T-cell (primary cell): ENCODE measurements around the gene CARMIL1. TPM values are rescaled to one million over a fixed set of nuclear protein-coding genes. Genes with fewer than 3 reads are reported as not detected.

Source experiments
- ATAC-seq, 4 experiments: fragments of 200-7000 bp in 3 of 4; fragments of 150-1000 bp in 1 of 4; cut with Tn5 transposase; replicated peaks in 1 of 4; 1 replicate in 3 of 4; 2 replicates in 1 of 4; pipeline ENCODE4 v1.10.0; 2021; ENCODE audit warnings: moderate library complexity in 3 of 4, mild to moderate bottlenecking in 2 of 4, moderate number of reproducible peaks in 1 of 4
- CTCF ChIA-PET, 2 donors: fragments of 300-600 bp; sonication (Branson Sonifier 250); formaldehyde crosslinking; loops; one replicate each; lab custom pipeline; 2022; ENCODE audit warnings: antibody characterized with exemption in 2 of 2; lab: Charles Lee
- POLR2A ChIA-PET, 2 donors: fragments of 300-600 bp; sonication (Branson Sonifier 250); formaldehyde crosslinking; loops; one replicate each; lab custom pipeline; 2022; ENCODE audit warnings: antibody characterized with exemption in 2 of 2; lab: Charles Lee
- DNase-seq, 35 experiments: peaks; one replicate each; pipeline versions ENCODE4 v3.0.0 to v3.0.0-alpha.2; 2013 to 2023
- H3K27ac ChIP-seq: one replicate; pipeline ENCODE4 v1.5.1; 2013; ENCODE audit warnings: low read length
- H3K27me3 ChIP-seq, 2 experiments: replicated peaks in 1 of 2; 1 replicate in 1 of 2; 2 replicates in 1 of 2; pipeline versions ENCODE4 v1.6.1 to v1.7.0; 2013; ENCODE audit warnings: low read length in 1 of 2, mixed read lengths in 1 of 2; ENCODE audit not compliant: control insufficient read depth in 2 of 2, insufficient read depth in 2 of 2; ENCODE audit errors: extremely low read depth in 1 of 2
- H3K36me3 ChIP-seq, 2 donors: 1 replicate in 1 of 2; 2 replicates in 1 of 2; pipeline versions ENCODE4 v1.6.1 to v1.7.0; 2013; ENCODE audit warnings: low read length in 1 of 2; ENCODE audit not compliant: control insufficient read depth in 2 of 2, insufficient read depth in 1 of 2; ENCODE audit errors: extremely low read depth in 1 of 2
- H3K4me1 ChIP-seq, 2 experiments: 1 replicate in 1 of 2; 2 replicates in 1 of 2; pipeline versions ENCODE4 v1.6.1 to v1.7.0; 2013; ENCODE audit warnings: low read length in 2 of 2, mixed read lengths in 1 of 2; ENCODE audit not compliant: insufficient read depth in 2 of 2, control insufficient read depth in 1 of 2; ENCODE audit errors: extremely low read depth in 1 of 2
- H3K4me3 ChIP-seq, 2 donors: 1 replicate in 1 of 2; 2 replicates in 1 of 2; pipeline versions ENCODE4 v1.5.1 to v1.7.0; 2013; ENCODE audit warnings: mild to moderate bottlenecking in 2 of 2, low read length in 1 of 2, moderate library complexity in 1 of 2; ENCODE audit not compliant: control insufficient read depth in 1 of 2; ENCODE audit errors: extremely low read depth in 1 of 2
- H3K9me3 ChIP-seq: 2 replicates; pipeline ENCODE4 v1.7.0; 2013
- H3K27ac Mint-ChIP-seq, 2 donors: one replicate each; pipeline ENCODE4 v1.8.0; 2020 to 2021; ENCODE audit warnings: mild to moderate bottlenecking in 2 of 2, mixed read lengths in 2 of 2
- H3K27me3 Mint-ChIP-seq, 2 donors: one replicate each; pipeline ENCODE4 v1.8.0; 2021 to 2022; ENCODE audit warnings: mixed read lengths in 2 of 2
- H3K36me3 Mint-ChIP-seq: one replicate; pipeline ENCODE4 v1.8.0; 2021; ENCODE audit warnings: mixed read lengths
- H3K4me1 Mint-ChIP-seq, 3 donors: one replicate each; pipeline ENCODE4 v1.8.0; 2020 to 2022; ENCODE audit warnings: mixed read lengths in 3 of 3, mild to moderate bottlenecking in 1 of 3
- H3K4me3 Mint-ChIP-seq, 3 donors: one replicate each; pipeline ENCODE4 v1.8.0; 2020 to 2022; ENCODE audit warnings: mild to moderate bottlenecking in 3 of 3, mixed read lengths in 3 of 3, moderate library complexity in 3 of 3
- H3K9me3 Mint-ChIP-seq, 3 donors: one replicate each; pipeline ENCODE4 v1.8.0; 2020 to 2022; ENCODE audit warnings: mixed read lengths in 3 of 3
- WGBS: methylation state at CpG from one replicate; pipeline ENCODE4 v1.1.5; 2013; ENCODE audit warnings: missing lambda C conversion rate; ENCODE audit not compliant: insufficient coverage; 5-methylcytosine and 5-hydroxymethylcytosine counted together
- total RNA-seq, 35 experiments: library from RNA in 6 of 35; stranded (reverse) in 6 of 35; fragments of 120-200 nt in 1 of 35; gene quantifications; one replicate each; pipeline versions ENCODE4 v1.2.1 to v1.2.4 and lab custom pipeline; 2013 to 2026

Gene CARMIL1
- total RNA-seq, 5 donors from 2014 or later (not counting 1 experiment from before 2014, with no cell fraction given): 4.0 to 11.6 (median 6.1) TPM

GRCh38 chr6:25266456-25267100, 12.6 kb upstream of the CARMIL1 start:
- H3K27me3 Mint-ChIP-seq: peaks cover 3 to 7% of the 10 kb centered on the region in 2 donors
- peaks cover 2 to 6% (median 2%) of the 10 kb centered on the region in 3 donors for H3K4me1 Mint-ChIP-seq
- WGBS: no CpG with 5 or more reads among the region's 5 CpGs
- H3K4me3 Mint-ChIP-seq: no peak overlapping the region
- H3K4me1 ChIP-seq: peaks cover 0 to 3% of the 10 kb centered on the region in 2 experiments
- ATAC-seq (no peak), DNase-seq (no peak)
- no peaks in the 10 kb centered on the region for H3K36me3 ChIP-seq
- no peaks in the 10 kb centered on the region for H3K36me3 Mint-ChIP-seq
- H3K4me3 ChIP-seq: no peak overlapping the region
- no peaks in the 10 kb centered on the region for H3K27me3 ChIP-seq
- no peak overlapping the region for H3K27ac ChIP-seq
- ChIA-PET POLR2A (no interaction called here), CTCF (interaction anchor here (0.6 to 3.6 kb wide), 17 partner anchors 9 to 337 kb away, joined by 3 to 112 read pairs (median 6); no protein-coding TSS in a partner anchor)
- H3K9me3 Mint-ChIP-seq: no peaks in the 10 kb centered on the region
- H3K9me3 ChIP-seq: no peaks in the 10 kb centered on the region
- no peak overlapping the region for H3K27ac Mint-ChIP-seq

- Mint-ChIP-seq H3K4me3 (no peak overlapping the region), H3K27ac (no peak overlapping the region), H3K9me3 (no peaks in the 10 kb centered on the region), H3K4me1 (peaks cover 2 to 6% (median 2%) of the 10 kb centered on the region in 3 donors), H3K27me3 (peaks cover 10 to 14% of the 10 kb centered on the region in 2 donors), H3K36me3 (no peaks in the 10 kb centered on the region)
- Histone ChIP-seq H3K27me3 (peaks cover 0 to 2% of the 10 kb centered on the region in 2 experiments), H3K36me3 (no peaks in the 10 kb centered on the region), H3K9me3 (no peaks in the 10 kb centered on the region), H3K4me1 (peaks cover 0 to 3% of the 10 kb centered on the region in 2 experiments), H3K27ac (no peak overlapping the region), H3K4me3 (no peak overlapping the region)
- ChIA-PET CTCF (interaction anchor here in 1 of 2 donors (0.7 to 1.6 kb wide), 2 partner anchors 75 to 222 kb away, joined by 3 to 4 read pairs; no protein-coding TSS in a partner anchor), POLR2A (no interaction called here)
- ATAC-seq (no peak), DNase-seq (no peak)
- WGBS: no CpG with 5 or more reads among the region's 3 CpGs
Measured at GRCh38 chr6:25267662-25268061, 11.5 kb upstream of the CARMIL1 start.

DNA sequence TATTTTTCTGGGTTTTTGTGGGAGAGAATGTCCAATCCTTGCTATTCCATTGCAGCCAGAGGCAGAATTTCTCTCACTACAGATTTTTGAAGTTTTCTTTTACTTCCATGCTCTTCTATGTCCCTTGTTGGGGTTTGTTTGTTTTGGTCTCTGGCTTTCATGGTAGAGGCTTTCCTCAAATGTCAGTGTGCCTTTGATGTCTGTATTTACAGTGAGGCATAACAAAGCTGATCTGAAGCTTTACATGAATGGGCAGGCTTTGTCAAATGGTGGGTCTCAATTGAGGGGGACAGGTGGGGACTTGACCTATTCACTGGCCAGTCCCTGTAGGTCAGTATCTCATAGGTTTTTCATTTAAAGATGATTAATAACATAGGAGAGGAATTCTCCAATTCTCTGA, 8.6 kb upstream of the CARMIL1 start:
- Mint-ChIP-seq H3K9me3 (no peaks in the 10 kb centered on the region), H3K4me3 (no peak overlapping the region), H3K27ac (no peak overlapping the region), H3K27me3 (peaks cover 15 to 28% of the 10 kb centered on the region in 2 donors), H3K36me3 (no peaks in the 10 kb centered on the region), H3K4me1 (peaks cover under 1 to 3% (median under 1%) of the 10 kb centered on the region in 3 donors)
- Histone ChIP-seq H3K27ac (no peak overlapping the region), H3K4me3 (no peak overlapping the region), H3K9me3 (no peaks in the 10 kb centered on the region), H3K27me3 (peaks cover 0 to 4% of the 10 kb centered on the region in 2 experiments), H3K4me1 (peaks cover 0 to 1% of the 10 kb centered on the region in 2 experiments), H3K36me3 (no peaks in the 10 kb centered on the region)
- ChIA-PET CTCF (interaction anchor here (0.6 to 2.1 kb wide), 5 partner anchors 13 to 292 kb away, joined by 3 to 7 read pairs (median 3); no protein-coding TSS in a partner anchor), POLR2A (interaction anchor here in 1 of 2 donors (0.6 kb wide), 2 partner anchors 32 to 233 kb away, joined by 3 to 4 read pairs; no protein-coding TSS in a partner anchor)
- DNase-seq (no peak), ATAC-seq (no peak)

DNA sequence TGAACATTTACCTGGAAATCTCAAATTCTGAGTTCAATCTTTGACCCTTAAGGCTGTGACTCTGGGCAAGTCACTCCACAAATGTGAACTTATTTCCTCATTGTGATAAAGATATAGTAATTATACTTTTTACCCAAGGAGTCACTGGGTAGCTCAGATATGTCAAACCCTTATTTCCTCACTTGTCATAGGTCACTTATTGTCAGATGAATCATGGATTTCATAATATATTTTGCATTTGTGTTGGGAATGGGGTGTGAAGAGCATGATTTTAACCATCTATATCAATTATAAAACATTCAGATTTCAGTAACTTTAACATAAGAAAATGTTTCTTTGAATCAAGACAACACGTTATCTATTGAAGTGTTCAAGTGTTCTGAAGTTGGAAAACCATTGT, 3.7 kb upstream of the CARMIL1 start:
- DNase-seq: no peak
- Mint-ChIP-seq H3K9me3 (no peaks in the 10 kb centered on the region), H3K27ac (no peak overlapping the region), H3K27me3 (peaks cover 13 to 24% of the 10 kb centered on the region in 2 donors), H3K36me3 (no peaks in the 10 kb centered on the region), H3K4me3 (no peak overlapping the region), H3K4me1 (peaks cover 17 to 21% (median 18%) of the 10 kb centered on the region in 3 donors)
- ChIA-PET CTCF (interaction anchor here in 1 of 2 donors (0.7 kb wide), 1 partner anchor 327 kb away, joined by 3 read pairs; no protein-coding TSS in a partner anchor), POLR2A (no interaction called here)
- no peak for ATAC-seq
- H3K4me3 ChIP-seq: no peak overlapping the region
- no peaks in the 10 kb centered on the region for H3K9me3 ChIP-seq
- WGBS: no CpG with 5 or more reads among the region's 1 CpG
- H3K27me3 ChIP-seq: peaks cover 0 to 9% of the 10 kb centered on the region in 2 experiments
- no peaks in the 10 kb centered on the region for H3K36me3 ChIP-seq
- H3K4me1 ChIP-seq: peaks cover 9 to 18% of the 10 kb centered on the region in 2 experiments
- no peak overlapping the region for H3K27ac ChIP-seq

GRCh38 chr6:25277386-25277785, 1.8 kb upstream of the CARMIL1 start:
- Histone ChIP-seq H3K36me3 (no peaks in the 10 kb centered on the region), H3K4me3 (no peak overlapping the region), H3K9me3 (no peaks in the 10 kb centered on the region), H3K27me3 (peaks cover 0 to 9% of the 10 kb centered on the region in 2 experiments), H3K27ac (no peak overlapping the region), H3K4me1 (peaks cover 14 to 22% of the 10 kb centered on the region in 2 experiments)
- DNase-seq (no peak), ATAC-seq (no peak)
- peaks cover 8 to 19% of the 10 kb centered on the region in 2 donors for H3K27me3 Mint-ChIP-seq
- ChIA-PET CTCF (interaction anchor here (0.6 to 4.3 kb wide), 6 partner anchors 12 to 214 kb away, joined by 3 to 38 read pairs (median 7); no protein-coding TSS in a partner anchor), POLR2A (no interaction called here)
- WGBS: no CpG with 5 or more reads among the region's 1 CpG
- H3K4me3 Mint-ChIP-seq: no peak overlapping the region
- H3K36me3 Mint-ChIP-seq: no peaks in the 10 kb centered on the region
- H3K4me1 Mint-ChIP-seq: peaks cover 29 to 31% (median 30%) of the 10 kb centered on the region in 3 donors
- H3K9me3 Mint-ChIP-seq: no peaks in the 10 kb centered on the region
- no peak overlapping the region for H3K27ac Mint-ChIP-seq

DNA sequence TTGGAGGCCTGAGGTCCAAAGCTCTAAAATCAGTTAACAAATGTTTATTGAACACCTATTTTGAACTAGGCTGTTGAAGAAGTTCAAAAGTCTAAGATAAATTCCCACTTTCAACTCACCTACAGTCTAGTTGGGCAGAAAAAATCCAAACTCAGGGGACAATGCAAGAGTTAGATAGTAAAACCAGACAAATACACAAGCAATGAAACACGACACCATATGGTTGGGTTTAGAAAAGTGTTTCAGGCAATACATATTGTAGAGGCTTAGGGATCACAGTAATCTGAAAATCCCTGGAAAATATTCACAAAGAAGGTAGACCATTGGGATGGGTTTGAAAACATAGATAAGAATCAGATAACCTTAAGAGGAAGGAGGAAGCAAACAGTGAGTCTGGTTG, 1.3 kb upstream of the CARMIL1 start:
- no peaks in the 10 kb centered on the region for H3K9me3 Mint-ChIP-seq
- DNase-seq (no peak), ATAC-seq (no peak)
- no CpG with 5 or more reads among the region's 1 CpG for WGBS
- no peak overlapping the region for H3K4me3 ChIP-seq
- peak overlapping the region; percentile 82 to 90 (median 88) for H3K4me3 Mint-ChIP-seq
- H3K9me3 ChIP-seq: no peaks in the 10 kb centered on the region
- peaks cover 6 to 16% of the 10 kb centered on the region in 2 donors for H3K27me3 Mint-ChIP-seq
- H3K4me1 Mint-ChIP-seq: peaks cover 30 to 35% (median 30%) of the 10 kb centered on the region in 3 donors
- peaks cover 14 to 22% of the 10 kb centered on the region in 2 experiments for H3K4me1 ChIP-seq
- ChIA-PET POLR2A (no interaction called here), CTCF (interaction anchor here (0.6 to 4.3 kb wide), 6 partner anchors 12 to 213 kb away, joined by 3 to 38 read pairs (median 7); no protein-coding TSS in a partner anchor)
- no peak overlapping the region for H3K27ac ChIP-seq
- peaks cover 0 to 5% of the 10 kb centered on the region in 2 experiments for H3K27me3 ChIP-seq
- no peaks in the 10 kb centered on the region for H3K36me3 ChIP-seq
- peak overlapping the region in 1 of 2 donors; percentile 76 for H3K27ac Mint-ChIP-seq
- no peaks in the 10 kb centered on the region for H3K36me3 Mint-ChIP-seq
